Activated T-cell treated with anti-CD3 and anti-CD28 coated beads for 48 hours (primary cell): Measurements from ENCODE around the gene SLC37A1.
A peak's percentile ranks its signal among the peaks of the same experiment; 100 is the strongest.
"Not testable (repeated sequence)": the region's sequence is repeated elsewhere in the genome, so short reads cannot be mapped to it uniquely, and the experiment has no call there.

Experiments used
- DNase-seq: peaks from one replicate; pipeline ENCODE4 v3.0.0-alpha.2; 2020; ENCODE audit warnings: low read depth

Gene SLC37A1

DNA sequence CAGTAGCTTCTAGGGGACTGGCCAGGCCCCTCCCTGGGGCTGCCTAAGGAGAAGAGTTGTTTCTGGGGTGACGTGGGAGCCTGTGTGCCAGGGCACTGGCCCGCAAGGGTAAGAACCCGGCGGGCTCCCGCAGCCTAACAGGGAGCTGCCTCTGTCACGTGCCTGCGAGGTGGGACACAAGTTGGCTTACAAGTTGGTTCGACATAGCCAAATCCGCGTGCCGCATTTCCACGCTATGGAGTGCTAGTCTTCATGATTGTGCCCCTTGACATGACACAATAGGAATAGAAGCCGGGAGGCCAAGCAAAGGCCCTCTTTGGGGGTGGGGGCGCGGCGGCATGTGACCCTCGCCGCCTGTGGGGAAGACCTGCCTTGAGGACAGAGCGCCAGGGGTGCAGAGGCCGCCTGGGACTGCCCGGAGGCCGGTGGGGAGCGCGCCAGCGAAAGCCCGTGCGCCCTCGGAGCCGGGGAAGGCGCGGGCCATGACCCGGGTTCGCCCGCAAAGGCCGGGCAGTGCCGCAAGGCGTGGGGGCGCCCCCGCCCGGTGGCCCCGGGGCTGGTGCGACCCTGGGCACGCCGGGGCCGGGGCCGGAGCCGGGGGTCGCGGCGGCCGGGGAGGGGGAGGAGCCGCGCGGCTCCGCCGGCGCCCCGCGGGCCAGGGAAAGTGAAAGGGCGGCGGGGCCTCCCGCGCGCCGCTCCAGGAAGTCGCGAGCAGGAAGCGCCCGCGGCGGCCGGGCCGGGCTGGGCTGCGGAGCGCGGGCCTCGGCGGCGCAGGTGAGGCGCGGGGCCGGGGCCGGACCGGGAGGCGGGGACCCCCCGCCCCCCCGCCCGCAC is at the start of gene SLC37A1:
SLC37A1 (plus strand) TSS at position 702 of the 834 bp plus-strand sequence. CDS start 4,603 bp downstream, outside the sequence.
- DNase-seq, result peak; percentile 35

DNA sequence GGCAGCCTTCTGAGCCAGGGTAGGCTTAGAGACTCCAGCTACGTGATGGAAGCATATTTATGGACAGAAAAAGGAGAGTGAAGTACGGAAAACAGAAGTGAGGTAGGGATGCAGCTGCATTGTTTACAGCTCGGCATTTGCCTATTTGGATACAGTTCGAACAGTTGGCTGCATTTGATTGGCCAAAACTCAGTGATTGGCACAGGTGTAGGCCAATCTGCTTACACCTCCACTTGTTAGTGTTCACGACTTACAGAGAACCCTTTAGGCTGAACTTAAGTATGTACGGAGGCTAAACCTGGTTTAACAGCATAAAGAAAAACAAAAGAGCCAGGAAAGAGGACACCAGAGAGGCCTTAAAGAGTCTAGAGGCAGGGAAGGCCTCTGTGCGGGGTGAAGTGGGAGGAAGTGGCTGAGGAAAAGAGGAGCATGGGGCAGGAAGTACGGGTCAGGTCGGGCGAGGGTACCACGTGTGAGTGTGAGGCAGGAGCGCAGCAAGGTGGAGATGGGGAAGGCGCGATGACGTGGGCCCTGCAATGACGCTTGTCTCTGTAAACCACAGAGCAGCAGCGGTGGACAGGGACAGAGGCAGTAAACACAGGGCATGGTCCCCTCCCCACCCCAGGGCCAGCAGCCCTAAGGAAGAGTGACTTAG is 49.7 kb upstream of the SLC37A1 start:
- peak; percentile 45 for DNase-seq

DNA sequence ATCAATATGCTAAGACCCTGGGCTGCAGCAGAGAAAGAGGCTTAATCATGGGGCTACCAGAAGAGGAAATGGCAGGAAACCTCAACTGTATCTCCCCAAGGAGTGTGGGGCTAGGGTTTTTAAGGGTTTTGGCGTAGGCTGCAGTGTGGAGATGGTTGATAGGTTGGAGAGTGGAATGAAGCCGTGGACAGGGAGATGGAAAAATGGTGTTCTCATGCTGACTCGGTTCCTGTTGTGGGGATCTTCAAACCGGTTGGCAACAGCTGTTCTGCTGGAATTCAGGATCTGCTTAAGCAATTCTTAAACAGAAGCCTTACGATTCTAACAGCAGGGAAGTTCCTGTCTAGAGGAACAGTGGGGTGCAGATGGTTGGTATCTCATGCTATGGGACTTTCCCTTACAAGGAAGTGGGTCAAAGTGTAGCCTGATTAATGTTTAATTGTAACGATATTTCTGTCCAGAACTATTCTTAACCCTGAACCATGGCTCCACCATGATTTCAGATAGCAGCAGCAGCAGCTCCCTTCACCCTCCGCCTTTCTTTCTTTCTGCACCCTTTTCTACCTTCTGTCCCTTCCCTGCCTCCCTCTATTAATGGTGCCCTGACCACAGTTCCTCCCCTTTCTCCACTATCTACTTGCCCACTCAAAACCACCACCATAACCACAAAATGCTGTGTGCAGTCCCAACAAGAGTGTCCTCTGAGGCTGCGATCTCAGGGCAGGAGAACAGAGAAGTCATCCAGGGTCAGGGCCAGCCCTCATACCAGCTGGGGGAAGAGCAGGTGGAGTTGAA is 48.4 kb upstream of the SLC37A1 start:
- DNase-seq, result no peak

DNA sequence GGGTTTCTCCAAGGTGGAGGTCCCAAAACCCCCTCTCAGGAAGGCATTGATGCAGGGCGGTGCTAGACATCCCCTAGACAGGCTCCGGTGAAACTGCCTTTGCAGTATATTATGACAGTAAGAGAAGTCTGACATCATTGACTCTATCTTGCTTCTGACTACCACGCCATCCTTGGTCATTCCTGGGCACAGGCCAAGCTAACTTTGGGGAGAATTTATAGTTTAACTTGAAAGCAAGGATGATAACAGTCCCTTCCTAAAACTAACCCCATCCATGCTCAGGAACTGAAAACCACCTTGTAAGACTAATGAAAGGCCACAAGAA is 47.9 kb upstream of the SLC37A1 start:
- no peak for DNase-seq

DNA sequence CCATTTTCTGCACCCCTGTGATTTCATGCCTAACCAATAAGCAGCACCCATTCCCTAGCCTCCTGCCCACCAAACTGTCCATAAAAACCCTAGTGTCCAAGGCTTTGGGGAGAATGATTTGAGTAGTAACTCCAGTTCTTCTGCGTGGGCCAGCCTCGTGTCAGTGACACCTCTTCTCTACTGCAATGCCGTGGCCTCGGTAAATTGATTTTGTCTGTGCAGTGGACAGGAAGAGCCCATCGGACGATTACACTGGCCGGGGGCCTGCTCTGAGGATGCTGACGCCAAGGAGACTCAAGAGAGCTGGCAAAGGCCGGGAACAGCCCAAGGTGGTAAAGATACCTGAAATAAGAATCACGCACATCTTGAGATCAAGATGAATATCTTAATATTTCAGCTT is 47.0 kb upstream of the SLC37A1 start:
- DNase-seq, result no peak

DNA sequence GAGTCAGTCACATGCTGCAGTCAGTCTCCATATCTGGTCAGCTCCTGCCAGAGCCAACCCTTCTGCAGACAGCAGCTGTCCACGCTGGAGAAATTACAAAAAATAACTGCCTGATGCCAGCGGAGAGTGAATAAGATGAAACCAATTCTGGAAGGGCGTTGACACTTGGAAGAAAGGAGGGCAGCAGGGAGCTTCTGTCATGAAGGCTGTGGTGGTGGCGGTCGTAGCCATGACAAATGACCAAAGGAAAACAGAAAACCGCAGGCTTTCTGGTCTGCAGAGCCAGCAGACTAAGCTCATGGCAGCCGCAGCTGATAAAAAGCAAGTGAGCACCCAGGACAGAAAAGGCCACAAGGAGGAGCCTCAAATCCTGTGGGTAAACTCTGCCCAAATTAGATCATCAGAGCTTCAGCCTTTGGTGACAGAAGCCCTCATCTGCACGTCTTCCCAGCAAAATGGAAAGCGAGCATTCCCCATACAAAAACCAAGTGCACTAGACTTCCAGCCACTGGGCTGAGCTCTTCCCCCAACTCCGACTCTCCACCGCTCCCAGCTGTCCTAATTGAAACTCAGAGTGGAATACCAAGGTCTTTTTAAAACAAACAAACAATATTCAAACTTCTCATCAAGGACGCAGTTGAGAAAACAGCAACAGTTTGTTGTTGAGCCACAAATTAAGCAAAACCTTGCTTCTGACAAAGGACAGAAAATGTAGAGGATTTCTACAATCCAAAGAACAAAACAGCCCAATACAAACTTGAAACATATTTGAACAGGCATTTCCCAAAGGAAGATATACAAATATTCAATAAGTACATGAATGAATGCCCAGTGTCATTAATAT is 46.3 kb upstream of the SLC37A1 start:
- DNase-seq, result no peak

DNA sequence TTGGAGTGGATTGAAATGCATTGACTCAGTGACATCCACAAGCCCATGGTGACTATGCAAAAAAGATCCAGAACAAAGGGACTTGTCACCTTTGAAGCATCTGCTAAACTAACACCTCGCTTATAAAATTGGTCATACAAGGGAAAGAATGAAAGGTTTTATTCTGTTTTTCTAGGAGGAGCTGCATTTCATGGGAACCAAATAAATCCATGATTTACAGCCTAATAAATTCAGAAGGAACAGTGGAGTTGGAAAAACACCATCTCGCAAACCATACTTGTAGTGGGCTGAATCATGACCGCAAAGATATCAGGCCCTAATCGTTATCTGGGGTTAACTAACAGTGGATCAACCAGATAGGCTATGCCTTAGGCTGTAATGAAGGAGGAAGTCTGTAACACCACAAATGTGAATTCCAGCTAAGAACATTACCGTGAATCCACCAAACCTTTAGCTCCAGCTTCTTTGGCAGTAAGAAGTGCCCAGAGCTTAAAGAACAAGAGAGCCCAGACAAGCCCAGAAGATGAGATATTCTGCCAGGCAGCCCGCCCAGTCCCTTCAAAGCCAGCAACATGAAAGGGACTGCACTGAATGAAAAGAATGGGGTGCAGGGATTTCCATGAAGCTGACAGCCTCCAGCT is 45.0 kb upstream of the SLC37A1 start:
- no peak for DNase-seq

DNA sequence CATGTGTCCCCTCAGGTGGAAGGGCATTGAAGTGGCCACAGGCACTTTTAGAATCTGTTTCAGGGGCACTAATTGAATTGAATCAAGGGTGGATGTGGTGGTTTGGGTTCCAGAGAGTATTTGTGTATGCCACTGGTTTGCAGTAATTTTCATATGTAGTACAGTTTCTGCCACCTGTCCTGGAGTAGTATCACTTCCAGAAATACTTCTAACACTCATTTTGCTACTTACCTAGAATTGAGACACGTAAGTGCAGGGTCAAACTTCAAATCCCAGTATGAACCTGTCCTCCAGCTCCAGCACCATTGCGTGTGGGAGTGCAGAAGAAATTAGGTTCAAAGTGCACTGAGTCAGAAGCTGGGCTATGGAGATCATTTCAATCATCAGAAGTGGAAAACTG is 44.4 kb upstream of the SLC37A1 start:
- DNase-seq, result no peak

DNA sequence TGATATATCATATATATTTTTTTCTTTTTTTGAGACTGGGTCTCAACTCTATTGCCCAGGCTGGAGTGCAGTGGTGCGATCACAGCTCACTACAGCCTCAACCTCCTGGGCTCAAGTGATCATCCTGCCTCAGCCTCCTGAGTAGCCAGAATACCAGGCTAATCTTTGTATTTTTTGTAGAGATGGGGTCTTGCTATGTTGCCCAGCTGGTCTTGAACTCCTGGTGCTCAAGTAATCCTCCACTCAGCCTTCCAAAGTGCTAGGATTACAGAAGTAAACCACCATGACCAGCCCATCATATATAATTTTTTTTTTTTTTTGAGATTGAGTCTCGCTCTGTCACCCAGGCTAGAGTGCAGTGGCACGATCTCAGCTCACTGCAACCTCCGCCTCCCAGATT is 43.9 kb upstream of the SLC37A1 start:
- not testable (repeated sequence) for DNase-seq

DNA sequence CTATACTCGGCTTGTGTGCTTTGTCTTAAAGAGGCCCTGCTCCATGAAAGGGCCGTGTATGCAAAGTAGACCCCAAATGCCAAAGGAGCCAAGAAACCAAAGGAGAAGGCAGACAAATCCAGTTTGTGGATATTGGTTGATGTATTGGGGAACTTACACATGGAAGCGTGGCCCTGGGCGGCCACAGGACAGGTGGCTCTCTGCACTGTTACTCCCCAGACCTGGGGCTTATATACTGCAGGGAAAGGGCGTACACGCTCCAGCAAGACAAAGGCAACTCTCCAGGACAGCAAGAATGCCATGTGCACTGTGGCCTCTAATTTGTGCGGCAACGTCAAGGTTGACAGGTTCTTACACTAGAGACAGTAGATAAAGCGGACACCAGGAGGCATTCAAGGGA is 42.4 kb upstream of the SLC37A1 start:
- no peak for DNase-seq

DNA sequence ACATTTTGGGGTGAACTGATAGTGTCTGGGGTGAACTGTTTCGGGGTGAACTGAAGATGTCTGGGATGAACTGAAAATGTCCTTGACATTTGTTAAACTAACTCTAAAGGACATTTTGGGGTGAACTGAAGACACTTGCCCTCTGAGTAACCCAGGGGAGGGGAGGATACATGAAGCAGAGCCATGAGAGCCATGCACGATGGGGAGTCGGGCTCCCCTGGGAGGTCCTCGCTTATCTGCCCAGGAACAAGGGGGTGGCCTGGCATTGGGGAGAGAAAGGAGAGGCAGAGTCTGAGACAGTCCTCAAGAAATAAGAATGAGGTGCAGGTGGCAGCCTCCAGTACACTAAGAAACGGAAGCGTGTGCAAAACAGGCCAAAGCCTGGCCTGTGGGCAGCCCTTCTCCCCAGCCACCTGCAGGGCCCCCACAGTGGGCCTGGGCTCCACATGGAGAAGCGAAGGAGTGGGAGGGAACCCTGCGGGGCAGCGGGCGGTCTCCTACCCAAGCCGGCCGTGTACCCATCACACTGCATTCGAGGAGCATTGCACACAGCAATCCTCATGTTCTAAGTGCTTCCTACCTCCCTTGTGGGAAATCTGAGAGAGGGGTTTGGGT is 41.8 kb upstream of the SLC37A1 start:
- no peak for DNase-seq

DNA sequence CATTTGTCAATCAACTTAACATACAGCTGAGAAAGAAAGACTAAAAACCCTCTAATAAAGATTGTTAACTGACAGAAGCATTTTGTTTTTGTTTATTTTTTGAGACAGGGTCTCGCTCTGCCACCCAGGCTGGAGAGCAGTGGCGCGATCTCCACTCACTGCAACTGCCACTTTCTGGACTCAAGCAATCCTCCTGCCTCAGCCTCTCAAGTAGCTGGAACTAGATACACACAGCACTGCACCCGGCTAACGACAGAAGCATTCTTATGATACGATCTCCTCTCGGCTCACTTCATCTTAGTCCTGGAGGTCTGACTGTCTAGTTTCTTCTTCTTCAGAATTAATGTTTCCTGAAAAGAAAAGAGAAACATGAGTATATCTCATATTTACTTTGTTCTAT is 41.1 kb upstream of the SLC37A1 start:
- DNase-seq, result no peak

DNA sequence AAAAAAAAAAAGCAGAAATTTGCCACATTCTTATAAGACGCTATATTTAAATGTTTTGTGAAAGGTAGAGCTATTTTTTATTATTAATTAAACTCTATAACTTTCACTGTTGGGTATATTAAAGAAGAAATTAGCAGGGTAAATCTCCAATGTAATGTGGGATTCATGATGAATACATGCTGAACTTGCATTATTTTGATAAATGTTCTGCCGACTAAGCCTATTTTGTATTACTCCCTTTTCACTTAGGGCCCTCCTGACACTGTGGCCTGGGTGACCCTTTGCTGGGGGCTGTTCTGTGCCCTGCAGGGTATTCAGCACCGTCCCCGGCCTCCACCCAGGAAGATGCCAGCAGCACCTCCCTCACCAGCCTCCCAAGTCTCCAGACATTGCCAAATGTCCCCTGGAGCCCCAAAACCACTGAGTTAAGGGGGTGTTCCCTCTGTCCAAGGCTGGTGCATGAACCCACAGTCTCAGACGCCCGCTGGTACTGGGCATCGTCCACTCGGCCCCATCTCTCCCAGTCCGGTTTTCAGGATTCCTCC is 40.1 kb upstream of the SLC37A1 start:
- no peak for DNase-seq

DNA sequence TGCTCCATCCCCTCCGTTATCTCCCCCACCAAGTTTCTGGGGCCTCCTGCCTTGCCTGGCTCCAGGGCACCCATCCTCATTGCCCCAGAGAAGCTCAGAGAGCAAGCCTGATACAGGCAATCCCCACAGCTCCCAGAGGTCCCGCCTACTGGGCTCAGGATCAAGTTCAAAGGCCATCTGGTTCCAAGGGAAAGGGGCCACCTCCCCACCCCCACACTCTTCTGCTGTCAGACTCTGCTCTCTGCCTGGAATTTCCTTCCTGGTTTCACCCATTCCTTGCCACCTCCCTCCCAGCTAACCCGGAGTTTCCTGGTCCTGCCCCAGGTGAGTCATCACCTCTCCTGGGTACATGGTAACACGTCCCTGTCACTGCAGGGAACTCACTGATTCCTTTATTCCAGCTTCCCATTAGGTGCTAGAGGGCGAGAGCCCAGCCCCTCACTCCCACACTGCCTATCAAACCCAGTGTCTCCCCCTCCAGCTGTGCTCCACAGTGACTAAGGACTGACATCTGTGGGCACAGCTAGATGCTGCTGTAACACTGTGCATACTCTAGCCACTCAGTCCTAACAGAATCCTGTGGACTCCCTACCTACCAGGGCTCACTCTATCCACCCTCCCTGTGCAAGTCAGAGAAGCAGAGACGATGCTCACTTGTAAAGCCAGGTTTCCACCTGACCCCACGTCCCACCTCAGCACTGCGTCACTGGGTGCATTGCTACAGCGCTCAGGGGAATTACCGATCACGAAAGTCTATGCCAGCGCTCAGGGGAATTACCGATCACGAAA is 39.4 kb upstream of the SLC37A1 start:
- no peak for DNase-seq

DNA sequence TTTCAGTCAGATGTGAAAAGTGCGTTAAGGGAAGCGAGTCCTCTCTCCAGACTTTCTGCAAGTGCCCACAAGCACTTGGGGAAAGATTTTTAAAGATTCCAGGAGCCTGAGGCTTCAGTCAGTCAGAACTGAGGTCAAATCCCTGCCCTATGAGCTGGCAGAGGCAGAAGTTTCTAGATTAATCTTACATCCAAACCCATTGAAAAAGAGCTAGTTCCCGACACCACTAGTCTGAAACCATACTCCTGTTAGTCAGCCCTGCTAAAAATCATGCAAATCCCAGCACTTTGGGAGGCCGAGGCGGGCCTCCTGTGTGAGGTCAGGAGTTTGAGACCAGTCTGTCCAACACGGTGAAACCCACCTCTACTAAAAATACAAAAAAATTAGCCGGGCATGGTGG is 38.6 kb upstream of the SLC37A1 start:
- DNase-seq, result no peak

DNA sequence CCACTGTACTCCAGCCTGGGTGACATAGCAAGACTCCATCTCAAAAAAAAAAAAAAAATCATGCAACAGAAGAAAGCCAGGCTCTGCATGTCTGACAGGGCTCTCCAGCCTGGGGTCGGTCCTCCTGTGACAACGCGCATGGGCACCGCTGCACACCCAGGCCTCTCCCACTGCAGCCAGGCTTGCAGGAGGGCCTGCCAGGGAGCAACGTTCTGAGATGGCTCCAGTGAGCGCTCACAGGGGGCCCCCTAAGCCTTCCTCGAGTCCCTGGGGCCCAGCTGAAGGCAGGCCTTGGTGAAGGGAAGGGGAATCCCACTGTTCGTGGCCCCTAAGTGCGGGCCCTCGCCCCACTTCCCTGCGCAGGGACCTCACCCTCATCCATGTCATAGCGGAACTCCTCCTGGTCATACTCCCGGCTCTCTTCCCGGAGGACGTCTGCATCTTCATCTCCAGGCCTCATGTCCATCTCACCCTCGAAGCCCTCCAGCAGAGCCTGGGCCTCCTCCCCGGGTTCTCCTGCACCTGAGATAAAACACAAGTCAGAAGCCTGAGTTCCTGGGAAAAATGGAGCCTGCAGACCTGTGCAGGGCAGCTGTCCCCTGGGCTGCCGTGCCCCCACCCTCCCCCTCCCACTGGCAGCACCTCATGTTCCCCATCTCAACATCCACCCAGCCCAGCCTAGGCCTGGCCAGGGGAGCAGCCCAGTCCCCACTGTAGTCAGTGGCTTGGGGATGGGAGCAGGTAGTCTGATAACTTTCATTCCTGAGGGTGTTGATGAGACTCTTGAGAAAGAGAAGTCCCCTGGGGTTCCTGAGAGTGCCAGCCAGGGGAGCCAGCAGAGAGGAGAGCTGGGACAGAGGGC is 37.9 kb upstream of the SLC37A1 start:
- DNase-seq, result no peak

DNA sequence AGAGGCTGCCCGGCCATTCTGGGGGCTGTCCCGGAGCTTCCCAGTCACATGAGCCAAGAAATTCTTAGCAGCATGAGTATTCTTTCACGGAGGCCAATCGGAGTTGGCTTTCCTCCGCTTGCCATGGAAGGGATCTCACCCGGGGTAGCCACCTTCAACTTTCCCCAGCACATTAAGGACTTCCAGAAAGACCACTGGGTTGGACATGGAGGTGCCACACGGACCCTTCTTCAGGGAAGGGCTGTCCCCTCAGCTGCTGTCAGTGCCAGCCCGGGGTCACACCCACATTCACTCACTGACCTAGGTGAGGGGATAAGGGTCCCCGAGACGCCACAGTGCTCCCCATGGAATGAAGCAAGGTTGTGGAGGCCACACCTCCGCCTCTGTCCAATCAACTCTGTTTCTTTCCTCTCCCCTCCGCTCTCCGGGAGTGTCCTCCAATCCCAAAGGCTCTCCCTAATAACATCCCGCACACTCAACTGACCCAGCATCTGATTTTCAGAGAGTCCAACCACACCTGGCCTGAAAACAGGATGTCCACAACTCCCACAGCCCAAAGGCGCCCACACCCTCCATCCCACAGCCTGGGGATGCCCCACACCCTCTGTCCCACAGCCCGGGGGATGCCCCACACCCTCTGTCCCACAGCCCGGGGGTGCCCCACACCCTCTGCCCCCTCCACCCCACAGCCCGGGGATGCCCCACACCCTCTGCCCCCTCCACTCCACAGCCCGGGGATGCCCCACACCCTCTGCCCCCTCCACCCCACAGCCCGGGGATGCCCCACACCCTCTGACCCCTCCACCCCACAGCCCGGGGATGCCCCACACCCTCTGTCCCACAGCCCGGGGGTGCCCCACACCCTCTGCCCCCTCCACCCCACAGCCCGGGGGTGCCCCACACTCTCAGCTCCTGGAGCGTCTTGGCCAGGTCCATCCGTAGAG is 37.0 kb upstream of the SLC37A1 start:
- no peak for DNase-seq

DNA sequence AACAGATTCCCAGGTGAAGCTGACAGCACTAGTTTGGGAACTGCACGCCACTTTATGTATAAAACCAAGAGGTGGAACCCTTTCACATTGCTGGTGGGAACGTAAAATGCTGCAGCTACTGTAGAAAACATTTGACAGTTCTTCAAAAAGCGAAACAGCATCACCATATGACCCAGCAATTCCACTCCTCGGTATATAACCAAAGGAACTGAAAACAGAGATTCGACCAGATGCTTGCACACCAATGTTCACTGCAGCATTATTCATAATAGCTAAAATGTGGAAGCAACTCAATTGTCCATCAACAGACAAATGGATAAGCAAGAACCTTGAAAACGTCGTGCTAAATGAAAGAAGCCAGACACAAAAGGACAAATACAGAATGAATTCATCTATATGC is 35.1 kb upstream of the SLC37A1 start:
- DNase-seq, result no peak
